T-helper 1 cell treated with Interleukin-12 subunit alpha and Interleukin-12 subunit beta and Interleukin-4 antibody, amounts not matched to agents 30 ng/mL and 1 ng/mL, for 36 hours (primary cell): Measurements from ENCODE around the gene PRKCZ. TPM values are rescaled to one million over a fixed set of nuclear protein-coding genes. Genes with fewer than 3 reads are reported as not detected.
"Not testable (repeated sequence)": the region's sequence is repeated elsewhere in the genome, so short reads cannot be mapped to it uniquely, and the experiment has no call there.

Experiments
- intact Hi-C: fragments of 100-400 bp; cut with micrococcal nuclease; formaldehyde crosslinking; loops from one replicate; pipeline ENCODE4 v1.15.1; 2024
- total RNA-seq: library from RNA; stranded (reverse); gene quantifications from 2 replicates; pipeline ENCODE4 v1.2.3, GENCODE V29; 2022

Gene PRKCZ
- total RNA-seq, 1 donor from 2014 or later = 2.6 TPM

- intact Hi-C loops = loop anchor here (1.0 to 2.0 kb wide), 11 partner anchors 14 to 416 kb away; partner anchors contain the start of genes MORN1, PANK4, PEX10 and RER1
Observed at GRCh38 chr1:2132222-2133038, 82.2 kb downstream of the PRKCZ start.

- intact Hi-C loops = loop anchor here (1.0 to 2.0 kb wide), 11 partner anchors 13 to 415 kb away; partner anchors contain the start of genes MORN1, PANK4, PEX10 and RER1
Observed at GRCh38 chr1:2133039-2133878, 83.0 kb downstream of the PRKCZ start.

- intact Hi-C loops = loop anchor here (1.0 to 2.0 kb wide), 11 partner anchors 12 to 414 kb away; partner anchors contain the start of genes MORN1, PANK4, PEX10 and RER1
Observed at GRCh38 chr1:2133879-2134215, 83.6 kb downstream of the PRKCZ start.

- intact Hi-C loops = no loop called here
Observed at GRCh38 chr1:2134266-2134620, 84.0 kb downstream of the PRKCZ start.

- intact Hi-C loops = no loop called here
Observed at GRCh38 chr1:2134621-2135307, 84.6 kb downstream of the PRKCZ start.

- intact Hi-C loops = no loop called here
Observed at GRCh38 chr1:2135441-2135841, 85.2 kb downstream of the PRKCZ start.

- intact Hi-C loops = no loop called here
Observed at GRCh38 chr1:2135941-2136340, 85.7 kb downstream of the PRKCZ start.

- intact Hi-C loops = no loop called here
Observed at GRCh38 chr1:2136386-2137235, 86.4 kb downstream of the PRKCZ start.

GRCh38 chr1:2137257-2138121 is 87.3 kb downstream of the PRKCZ start:
- intact Hi-C loops = no loop called here

GRCh38 chr1:2139156-2139555 is 88.9 kb downstream of the PRKCZ start:
- intact Hi-C loops = not testable (repeated sequence)

- intact Hi-C loops = no loop called here
Observed at GRCh38 chr1:2141025-2141424, 90.8 kb downstream of the PRKCZ start.

GRCh38 chr1:2143814-2144500 is 93.7 kb downstream of the PRKCZ start:
- intact Hi-C loops = no loop called here

- intact Hi-C loops = no loop called here
Observed at GRCh38 chr1:2144501-2145090, 94.4 kb downstream of the PRKCZ start.

- intact Hi-C loops = loop anchor here (1.0 kb wide), 1 partner anchor 13 kb away; no protein-coding TSS in a partner anchor
Observed at GRCh38 chr1:2145946-2146835, 96.0 kb downstream of the PRKCZ start.

- intact Hi-C loops = loop anchor here (1.0 kb wide), 1 partner anchor 14 kb away; no protein-coding TSS in a partner anchor
Observed at GRCh38 chr1:2146836-2147517, 96.8 kb downstream of the PRKCZ start.

GRCh38 chr1:2147869-2148268 is 97.7 kb downstream of the PRKCZ start:
- intact Hi-C loops = loop anchor here (1.0 kb wide), 1 partner anchor 40 kb away; no protein-coding TSS in a partner anchor

- intact Hi-C loops = loop anchor here (1.0 kb wide), 1 partner anchor 40 kb away; no protein-coding TSS in a partner anchor
Observed at GRCh38 chr1:2148691-2149090, 98.5 kb downstream of the PRKCZ start.
